ENCODE results near the gene TRAF7.

The TRAF7 gene

DNA sequence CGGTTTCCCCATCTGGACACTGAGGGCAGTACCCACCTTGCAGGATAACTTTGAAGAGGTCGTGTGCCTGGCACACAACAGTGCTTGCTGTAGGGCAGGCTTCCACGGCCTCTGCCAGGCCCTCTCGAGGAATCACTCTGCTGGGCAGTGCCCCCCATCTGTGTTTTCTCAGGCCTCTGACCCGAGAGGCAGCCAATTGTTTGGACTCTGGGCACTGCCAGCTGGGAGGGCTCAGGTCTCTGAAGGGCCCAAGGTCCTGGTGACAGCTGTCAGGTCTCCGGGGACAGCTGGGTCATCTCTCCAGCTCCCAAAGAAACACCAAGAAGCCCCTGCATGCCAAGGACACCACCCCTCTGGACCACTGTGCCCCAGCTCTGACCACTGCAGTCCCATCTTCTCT, 8.2 kb upstream of the TRAF7 start:
- H3K4me3 ChIP-seq (ENCODE audit: low read depth, low read length): no peak overlapping the region
- TF ChIP-seq, protein P1, sequence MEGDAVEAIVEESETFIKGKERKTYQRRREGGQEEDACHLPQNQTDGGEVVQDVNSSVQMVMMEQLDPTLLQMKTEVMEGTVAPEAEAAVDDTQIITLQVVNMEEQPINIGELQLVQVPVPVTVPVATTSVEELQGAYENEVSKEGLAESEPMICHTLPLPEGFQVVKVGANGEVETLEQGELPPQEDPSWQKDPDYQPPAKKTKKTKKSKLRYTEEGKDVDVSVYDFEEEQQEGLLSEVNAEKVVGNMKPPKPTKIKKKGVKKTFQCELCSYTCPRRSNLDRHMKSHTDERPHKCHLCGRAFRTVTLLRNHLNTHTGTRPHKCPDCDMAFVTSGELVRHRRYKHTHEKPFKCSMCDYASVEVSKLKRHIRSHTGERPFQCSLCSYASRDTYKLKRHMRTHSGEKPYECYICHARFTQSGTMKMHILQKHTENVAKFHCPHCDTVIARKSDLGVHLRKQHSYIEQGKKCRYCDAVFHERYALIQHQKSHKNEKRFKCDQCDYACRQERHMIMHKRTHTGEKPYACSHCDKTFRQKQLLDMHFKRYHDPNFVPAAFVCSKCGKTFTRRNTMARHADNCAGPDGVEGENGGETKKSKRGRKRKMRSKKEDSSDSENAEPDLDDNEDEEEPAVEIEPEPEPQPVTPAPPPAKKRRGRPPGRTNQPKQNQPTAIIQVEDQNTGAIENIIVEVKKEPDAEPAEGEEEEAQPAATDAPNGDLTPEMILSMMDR (IDR thresholded peaks at IDR 0.05; ENCODE audit: borderline replicate concordance, insufficient read depth, low read depth, low read length): no peak

DNA sequence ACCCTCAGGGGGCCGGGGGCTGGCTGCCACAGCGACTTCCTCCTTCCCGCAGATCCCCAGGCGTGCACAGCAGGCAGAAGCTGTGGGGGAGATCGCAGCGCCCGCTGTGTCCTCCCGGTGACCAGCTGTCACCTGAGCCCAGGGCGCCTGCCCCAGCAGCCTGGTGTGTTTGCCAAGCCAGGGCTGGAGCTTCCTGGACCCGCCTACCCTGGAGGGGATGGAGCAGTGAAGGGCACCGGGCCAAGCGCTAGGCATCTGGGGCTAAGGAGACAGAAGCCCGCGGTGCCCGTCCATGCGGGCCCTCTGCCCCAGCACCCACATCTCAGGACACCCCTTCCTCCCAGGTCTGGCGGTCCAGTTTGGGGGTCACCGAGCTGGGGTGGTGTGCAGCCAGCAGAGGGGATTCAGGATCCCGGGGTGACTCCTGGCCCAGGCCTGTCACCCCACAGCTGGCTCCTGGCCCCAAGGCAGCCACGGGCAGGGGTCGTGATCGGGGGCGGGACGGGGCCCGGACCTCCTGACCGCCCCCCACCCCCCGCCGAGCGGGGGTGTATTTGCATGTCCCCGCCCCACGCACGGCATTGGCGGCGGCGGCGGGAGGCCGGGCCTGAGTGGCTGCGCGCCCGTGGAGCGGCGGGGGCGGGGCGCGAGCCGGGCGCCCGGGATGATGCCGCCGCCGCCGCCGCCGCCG, 7.5 kb upstream of the TRAF7 start, which contains the start of gene RAB26:
RAB26 (plus strand) TSS at position 645 of the 691 bp plus-strand sequence. CDS start 159 bp downstream, outside the sequence.
- H3K4me3 ChIP-seq (ENCODE audit: low read depth, low read length): peak within 1 kb of the TSS; percentile 24
- TF ChIP-seq, protein P1 (IDR thresholded peaks at IDR 0.05; ENCODE audit: borderline replicate concordance, insufficient read depth, low read depth, low read length): no peak

DNA sequence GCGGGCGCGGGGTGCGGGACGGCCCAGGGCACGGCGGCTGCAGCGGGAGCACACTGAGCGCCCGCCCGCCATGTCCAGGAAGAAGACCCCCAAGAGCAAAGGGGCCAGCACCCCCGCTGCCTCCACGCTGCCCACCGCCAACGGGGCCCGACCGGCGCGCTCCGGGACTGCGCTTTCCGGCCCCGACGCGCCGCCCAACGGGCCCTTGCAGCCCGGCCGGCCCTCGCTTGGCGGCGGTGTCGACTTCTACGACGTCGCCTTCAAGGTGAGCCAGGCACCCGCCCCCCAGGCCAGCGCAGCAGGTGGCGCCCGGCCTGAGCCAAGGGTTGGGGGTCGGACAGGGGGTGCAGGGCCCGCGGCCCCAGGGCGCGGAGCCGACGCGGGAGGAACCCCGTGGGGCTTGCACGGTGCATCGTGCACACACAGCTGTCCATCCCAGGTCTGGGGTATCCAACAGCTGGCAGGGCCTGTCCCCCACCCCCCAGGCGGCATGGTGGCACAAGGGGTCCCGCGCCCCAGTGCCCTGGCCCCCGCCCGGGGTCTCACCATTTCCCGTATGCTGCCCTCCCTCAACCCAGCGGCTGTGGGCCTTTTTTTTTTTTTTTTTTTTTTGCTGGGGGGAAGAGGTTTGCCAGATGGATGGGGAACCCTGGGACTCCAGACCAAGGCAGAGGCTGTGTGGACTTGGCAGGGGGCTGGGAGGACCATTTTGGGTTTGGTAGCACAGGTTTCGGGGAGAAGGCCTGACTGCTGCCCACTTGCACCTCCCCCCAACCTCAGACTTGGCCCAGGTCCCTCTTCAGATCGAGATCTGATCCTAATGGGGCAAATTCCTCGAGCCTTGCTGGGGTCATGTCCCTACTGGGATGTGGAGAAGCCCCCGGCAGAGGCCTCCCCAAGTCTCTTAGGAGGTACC, 6.6 kb upstream of the TRAF7 start:
- H3K4me3 ChIP-seq (ENCODE audit: low read depth, low read length): peak overlapping the region; percentile 24
- TF ChIP-seq, protein P1 (IDR thresholded peaks at IDR 0.05; ENCODE audit: borderline replicate concordance, insufficient read depth, low read depth, low read length): 0 out of 2 replicates have a peak, but pooled peaks have one; percentile 6

DNA sequence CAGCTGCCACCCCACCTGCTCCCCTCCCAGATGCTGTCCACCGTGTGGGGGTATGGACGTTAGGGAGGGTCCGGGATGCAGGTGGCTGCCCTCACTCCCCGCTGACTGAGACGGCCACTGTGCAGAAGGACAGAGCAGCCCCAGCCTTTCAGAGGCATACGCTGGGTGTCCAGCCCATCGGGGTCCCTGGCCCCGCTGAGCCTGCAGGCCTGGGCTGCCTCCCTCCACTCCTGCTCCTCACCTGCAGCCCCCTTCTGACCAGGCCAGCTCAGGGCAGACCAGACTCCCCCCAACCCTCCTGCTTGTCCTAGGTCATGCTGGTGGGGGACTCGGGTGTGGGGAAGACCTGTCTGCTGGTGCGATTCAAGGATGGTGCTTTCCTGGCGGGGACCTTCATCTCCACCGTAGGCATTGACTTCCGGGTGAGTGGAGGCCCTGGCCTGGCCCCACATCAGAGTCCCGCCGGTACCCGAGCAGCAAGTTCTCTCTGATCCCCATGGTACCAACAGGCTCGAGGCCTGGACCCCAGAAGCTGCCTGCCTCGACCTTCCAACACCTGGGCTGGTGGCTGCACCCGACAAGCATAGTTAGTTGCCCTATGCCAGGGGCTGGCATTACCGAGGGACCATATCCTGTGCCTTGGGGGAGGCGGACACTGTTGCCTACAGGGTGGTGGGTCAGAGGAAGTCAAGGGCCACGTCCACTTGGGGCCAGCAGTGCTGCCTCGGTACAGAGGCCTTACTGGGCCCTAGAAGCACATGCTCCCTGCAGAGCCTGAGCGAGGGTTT, 5.8 kb upstream of the TRAF7 start:
- TF ChIP-seq, protein P1 (IDR thresholded peaks at IDR 0.05; ENCODE audit: borderline replicate concordance, insufficient read depth, low read depth, low read length): no peak
- no peak overlapping the region for H3K4me3 ChIP-seq (ENCODE audit: low read depth, low read length)

DNA sequence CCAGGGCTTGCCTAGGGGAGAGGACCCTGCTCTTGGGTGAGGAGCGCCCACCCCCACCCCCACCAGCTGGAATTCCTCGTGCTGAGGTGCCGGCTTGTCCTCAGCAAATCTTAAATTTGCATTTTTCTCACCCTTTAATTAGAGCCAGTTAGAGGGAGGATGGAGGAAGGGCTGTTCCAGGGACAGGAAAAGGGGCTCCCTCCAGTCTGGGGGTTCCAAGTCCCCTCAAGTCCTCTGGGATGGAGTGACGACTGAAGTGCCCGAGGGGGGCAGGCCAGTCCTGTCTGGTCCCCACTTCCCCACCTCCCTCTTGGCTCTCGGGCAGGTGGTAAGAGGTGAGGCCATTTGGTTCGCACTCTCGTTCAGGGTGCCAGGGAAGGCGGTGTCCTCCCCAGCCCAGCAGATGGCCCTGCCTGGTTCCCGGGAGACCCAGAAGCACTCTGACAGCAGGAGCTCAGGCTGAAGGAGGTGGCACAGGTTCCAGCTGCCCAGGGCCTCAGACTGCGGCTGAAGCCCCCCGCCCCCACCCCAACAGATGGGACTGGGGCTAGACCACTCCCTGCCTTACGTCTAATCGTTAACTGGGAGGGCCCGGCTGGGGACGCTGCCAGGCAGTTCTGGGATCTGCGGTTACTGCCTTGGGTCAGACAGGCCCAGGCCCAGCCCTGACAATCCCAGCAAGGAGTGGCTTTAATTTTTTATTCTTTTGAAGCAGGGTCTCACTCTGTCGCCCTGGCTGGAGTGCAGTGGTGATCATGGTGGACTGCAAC, 5.0 kb upstream of the TRAF7 start:
- TF ChIP-seq, protein P1 (IDR thresholded peaks at IDR 0.05; ENCODE audit: borderline replicate concordance, insufficient read depth, low read depth, low read length): no peak
- no peak overlapping the region for H3K4me3 ChIP-seq (ENCODE audit: low read depth, low read length)
